Measurements from ENCODE around the gene MOV10. TPM values are rescaled to one million over a fixed set of nuclear protein-coding genes. Genes with fewer than 3 reads are reported as not detected.

Gene MOV10
- total and polyA plus RNA-seq, 2 of the 8 experiments (the other 6 are each of a cell fraction or from before 2014, with no cell fraction given) = 57.3 to 109 TPM

DNA sequence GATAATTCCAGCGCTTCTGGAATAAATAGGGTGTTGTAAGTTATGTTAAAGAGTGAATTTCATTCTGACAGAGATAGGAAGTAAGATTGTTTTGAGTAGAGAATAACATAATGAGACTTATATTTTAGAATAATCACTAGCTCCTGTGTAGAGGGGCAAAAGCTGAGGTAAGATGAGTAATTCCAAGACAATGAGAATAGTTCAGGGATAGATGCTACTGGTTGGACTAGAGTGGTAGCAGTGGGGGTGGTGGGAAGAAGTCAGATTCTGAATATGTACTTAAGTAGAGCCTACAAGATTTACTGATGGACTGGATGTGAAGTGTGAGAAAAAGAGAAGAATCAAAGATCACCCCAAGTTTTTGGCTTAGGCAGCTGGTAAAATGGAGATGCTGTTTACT, 23.3 kb upstream of the MOV10 start (continued):
- TF ChIP-seq, protein P1, sequence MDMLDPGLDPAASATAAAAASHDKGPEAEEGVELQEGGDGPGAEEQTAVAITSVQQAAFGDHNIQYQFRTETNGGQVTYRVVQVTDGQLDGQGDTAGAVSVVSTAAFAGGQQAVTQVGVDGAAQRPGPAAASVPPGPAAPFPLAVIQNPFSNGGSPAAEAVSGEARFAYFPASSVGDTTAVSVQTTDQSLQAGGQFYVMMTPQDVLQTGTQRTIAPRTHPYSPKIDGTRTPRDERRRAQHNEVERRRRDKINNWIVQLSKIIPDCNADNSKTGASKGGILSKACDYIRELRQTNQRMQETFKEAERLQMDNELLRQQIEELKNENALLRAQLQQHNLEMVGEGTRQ (IDR thresholded peaks at IDR 0.05; ENCODE audit: low read length) = no peak
- TF ChIP-seq RFX5 (IDR thresholded peaks at IDR 0.05; ENCODE audit: borderline replicate concordance, low read depth, low read length) = no peak
- TF ChIP-seq TAF7 (optimal IDR thresholded peaks at IDR 0.05; ENCODE audit: borderline replicate concordance, low read depth, low read length) = no peak
- no peak for TF ChIP-seq TBP (IDR thresholded peaks at IDR 0.05; ENCODE audit: low read depth, low read length)
